ENCODE data around the gene GATAD2B. TPM values are rescaled to one million over a fixed set of nuclear protein-coding genes. Genes with fewer than 3 reads are reported as not detected.

GATAD2B gene
- total and polyA plus RNA-seq, 5 donors from 2014 or later = 2.9 to 81.5 (median 3.4) TPM

DNA sequence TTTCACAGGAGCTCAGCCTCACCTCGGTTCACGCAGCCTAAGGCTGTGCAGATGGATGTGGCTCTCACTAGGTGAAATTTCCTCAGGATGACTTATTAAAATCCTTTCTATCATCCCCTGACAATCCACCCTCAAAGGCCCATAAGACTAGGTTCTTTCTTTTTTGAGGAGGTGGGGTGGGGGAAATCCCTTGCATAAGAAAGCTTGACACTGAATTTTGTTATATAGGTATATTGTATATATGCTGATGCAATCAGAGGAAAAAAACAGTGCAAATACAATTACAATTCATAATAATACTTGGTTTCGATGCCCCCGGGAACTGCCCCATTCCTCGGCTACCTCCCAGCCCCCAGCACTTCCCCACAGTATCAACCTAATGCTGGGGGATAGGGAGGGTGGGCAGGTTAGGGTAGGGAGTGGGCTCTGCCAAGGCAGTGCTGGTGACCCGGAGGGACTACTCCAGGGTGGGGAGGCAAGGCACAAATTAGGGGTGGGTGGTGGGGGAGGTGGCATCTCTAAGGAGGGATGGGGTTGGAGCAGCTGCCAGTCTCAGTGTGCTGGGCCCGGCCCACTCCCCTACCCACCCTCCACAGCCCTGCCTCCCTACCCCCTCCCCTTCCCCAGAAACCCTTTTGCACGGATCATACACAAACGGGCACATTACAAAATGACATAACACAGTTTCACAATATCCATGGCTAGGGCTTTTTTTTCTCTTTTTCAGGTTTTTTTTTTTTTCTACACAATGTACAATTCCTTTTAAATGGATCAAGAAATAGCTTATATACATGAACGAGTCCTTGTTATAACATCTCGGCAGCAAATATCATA, 116.7 kb downstream of the GATAD2B start:
- Mint-ChIP-seq H3K27ac (peak overlapping the region in 2 of 3 donors; percentile 8 to 75), H3K27me3 (no peaks in the 10 kb centered on the region), H3K4me1 (peaks cover 0 to 23% (median 8%) of the 10 kb centered on the region in 4 donors), H3K9me3 (peaks cover 0 to 1% (median 0%) of the 10 kb centered on the region in 7 donors), H3K4me3 (no peak overlapping the region), H3K36me3 (peaks cover 33% of the 10 kb centered on the region)
- Histone ChIP-seq H3K4me1 (ENCODE audit: control insufficient read depth, insufficient read depth, low read length, poor library complexity, severe bottlenecking) (no peaks in the 10 kb centered on the region), H3K36me3 (ENCODE audit: control insufficient read depth, insufficient read depth, low read length) (peaks cover 36% of the 10 kb centered on the region), H3K27me3 (ENCODE audit: control insufficient read depth, insufficient read depth, low read length) (no peaks in the 10 kb centered on the region), H3K27ac (ENCODE audit: insufficient read depth, low read length, poor library complexity, severe bottlenecking) (no peak overlapping the region), H3K4me3 (ENCODE audit: low read depth, low read length) (no peak overlapping the region), H3K9me3 (ENCODE audit: control insufficient read depth in 2 of 2, low read length in 2 of 2) (no peaks in the 10 kb centered on the region)
- DNase-seq = no peak
- ATAC-seq (ENCODE audit: low read depth in 2 of 2) = no peak

DNA sequence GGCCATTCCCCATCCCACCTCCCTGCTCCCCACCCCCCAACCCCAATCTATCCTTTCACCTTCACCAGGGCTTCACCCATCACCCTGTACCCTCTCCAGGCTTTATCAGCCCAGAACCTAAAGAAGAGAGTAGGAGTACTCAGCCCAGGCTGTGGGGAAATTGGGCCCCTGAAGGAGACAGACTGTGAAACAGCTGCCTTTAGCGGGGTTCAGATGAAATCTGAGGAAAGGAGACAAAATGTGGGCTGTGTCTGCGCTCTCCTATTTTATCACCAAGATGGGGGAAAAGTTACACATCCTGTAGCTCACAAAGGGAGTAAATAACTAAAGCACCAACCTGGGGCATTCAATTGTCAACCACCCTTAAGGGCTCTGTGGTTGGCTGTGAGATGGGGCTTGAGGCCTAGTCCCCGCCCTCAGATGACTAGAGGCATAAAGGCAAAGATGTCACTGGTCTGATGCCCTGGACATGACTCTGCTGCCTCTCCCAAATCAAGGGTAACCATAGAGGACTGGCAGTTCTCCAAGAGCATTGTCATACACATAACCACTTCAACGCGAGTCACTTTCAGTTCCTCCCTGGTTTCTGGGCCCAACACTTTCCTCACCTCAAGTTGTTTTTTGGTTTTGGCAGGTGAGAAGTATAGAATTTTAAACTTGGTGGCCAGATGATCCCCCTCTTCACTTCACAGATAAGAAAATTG, 117.6 kb downstream of the GATAD2B start:
- Mint-ChIP-seq H3K9me3 (peaks cover 0 to 1% (median 0%) of the 10 kb centered on the region in 7 donors), H3K27ac (peak overlapping the region; percentile 8 to 84 (median 75)), H3K4me1 (peaks cover 0 to 23% (median 8%) of the 10 kb centered on the region in 4 donors), H3K36me3 (peaks cover 31% of the 10 kb centered on the region), H3K4me3 (no peak overlapping the region), H3K27me3 (no peaks in the 10 kb centered on the region)
- peak; percentile 71 to 77 for ATAC-seq (ENCODE audit: low read depth in 2 of 2)
- DNase-seq = peak in 2 of 3 donors; percentile 37 to 46
- H3K4me1 ChIP-seq (ENCODE audit: control insufficient read depth, insufficient read depth, low read length, poor library complexity, severe bottlenecking) = no peaks in the 10 kb centered on the region
- no peaks in the 10 kb centered on the region for H3K27me3 ChIP-seq (ENCODE audit: control insufficient read depth, insufficient read depth, low read length)
- peaks cover 29% of the 10 kb centered on the region for H3K36me3 ChIP-seq (ENCODE audit: control insufficient read depth, insufficient read depth, low read length)
- H3K4me3 ChIP-seq (ENCODE audit: low read depth, low read length) = no peak overlapping the region
- no peaks in the 10 kb centered on the region for H3K9me3 ChIP-seq (ENCODE audit: control insufficient read depth in 2 of 2, low read length in 2 of 2)
- no peak overlapping the region for H3K27ac ChIP-seq (ENCODE audit: insufficient read depth, low read length, poor library complexity, severe bottlenecking)

DNA sequence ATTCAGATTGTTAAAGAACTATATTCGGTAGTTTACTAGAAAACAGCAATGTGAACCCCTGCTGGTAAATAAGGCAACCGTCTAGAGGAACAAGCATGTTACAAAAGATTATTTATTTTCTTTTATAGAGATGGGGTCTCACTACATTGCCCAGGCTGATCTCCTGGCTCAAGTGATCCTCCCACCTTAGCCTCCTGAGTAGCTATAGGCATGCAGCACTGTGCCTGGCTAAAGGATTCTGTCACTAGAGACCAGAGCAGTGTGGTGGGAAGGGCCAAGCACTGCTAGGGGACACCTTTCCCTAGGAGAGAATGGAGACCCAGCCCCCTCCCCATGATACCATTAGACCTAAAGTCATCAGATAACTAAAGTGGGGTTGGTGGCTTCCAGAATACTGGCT, 118.7 kb downstream of the GATAD2B start:
- ATAC-seq (ENCODE audit: low read depth in 2 of 2) (no peak), DNase-seq (no peak)
- Mint-ChIP-seq H3K4me1 (peaks cover 0 to 23% (median 8%) of the 10 kb centered on the region in 4 donors), H3K36me3 (peaks cover 20% of the 10 kb centered on the region), H3K9me3 (peaks cover 0 to 1% (median 0%) of the 10 kb centered on the region in 7 donors), H3K27me3 (no peaks in the 10 kb centered on the region), H3K27ac (peak overlapping the region in 2 of 3 donors; percentile 42 to 55), H3K4me3 (no peak overlapping the region)
- no peaks in the 10 kb centered on the region for H3K4me1 ChIP-seq (ENCODE audit: control insufficient read depth, insufficient read depth, low read length, poor library complexity, severe bottlenecking)
- no peaks in the 10 kb centered on the region for H3K27me3 ChIP-seq (ENCODE audit: control insufficient read depth, insufficient read depth, low read length)
- no peaks in the 10 kb centered on the region for H3K9me3 ChIP-seq (ENCODE audit: control insufficient read depth in 2 of 2, low read length in 2 of 2)
- H3K27ac ChIP-seq (ENCODE audit: insufficient read depth, low read length, poor library complexity, severe bottlenecking) = no peak overlapping the region
- H3K4me3 ChIP-seq (ENCODE audit: low read depth, low read length) = no peak overlapping the region
- peaks cover 18% of the 10 kb centered on the region for H3K36me3 ChIP-seq (ENCODE audit: control insufficient read depth, insufficient read depth, low read length)

DNA sequence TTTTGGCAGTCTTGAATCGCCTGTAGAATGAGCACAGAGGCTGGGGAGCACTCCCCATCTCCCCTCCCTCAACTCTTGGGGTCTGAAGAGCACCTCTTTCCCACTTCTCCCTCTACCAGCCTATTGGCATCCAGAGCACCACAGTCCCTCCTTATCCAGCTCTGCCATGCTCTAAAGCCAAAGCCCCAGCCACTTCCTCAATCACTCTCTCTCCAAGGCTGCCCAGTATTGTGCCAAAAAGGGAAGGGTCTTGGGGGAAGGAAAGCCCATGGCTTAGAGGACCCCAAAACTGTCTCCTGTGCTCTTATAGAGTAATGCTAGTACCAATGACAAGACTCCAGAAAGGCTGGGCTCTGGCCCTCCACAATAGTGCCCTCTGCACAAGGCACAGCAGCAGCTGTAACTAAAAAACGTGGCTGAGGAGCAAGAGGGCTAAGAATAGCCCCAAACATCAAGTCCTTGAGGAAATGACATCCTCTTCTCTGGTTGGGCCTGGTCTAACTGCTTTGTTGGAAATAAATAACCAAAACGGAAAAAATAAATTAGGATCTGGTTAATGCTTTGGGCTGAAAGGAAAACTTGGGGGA, 119.2 kb downstream of the GATAD2B start:
- H3K27me3 ChIP-seq (ENCODE audit: control insufficient read depth, insufficient read depth, low read length) = no peaks in the 10 kb centered on the region
- DNase-seq = no peak
- H3K36me3 ChIP-seq (ENCODE audit: control insufficient read depth, insufficient read depth, low read length) = peaks cover 14% of the 10 kb centered on the region
- Mint-ChIP-seq H3K36me3 (peaks cover 17% of the 10 kb centered on the region), H3K27ac (peak overlapping the region in 1 of 3 donors; percentile 55), H3K27me3 (no peaks in the 10 kb centered on the region), H3K4me3 (no peak overlapping the region), H3K9me3 (peaks cover 0 to 1% (median 0%) of the 10 kb centered on the region in 7 donors), H3K4me1 (peaks cover 0 to 23% (median 8%) of the 10 kb centered on the region in 4 donors)
- H3K4me3 ChIP-seq (ENCODE audit: low read depth, low read length) = no peak overlapping the region
- H3K27ac ChIP-seq (ENCODE audit: insufficient read depth, low read length, poor library complexity, severe bottlenecking) = no peak overlapping the region
- no peaks in the 10 kb centered on the region for H3K4me1 ChIP-seq (ENCODE audit: control insufficient read depth, insufficient read depth, low read length, poor library complexity, severe bottlenecking)
- no peak for ATAC-seq (ENCODE audit: low read depth in 2 of 2)
- H3K9me3 ChIP-seq (ENCODE audit: control insufficient read depth in 2 of 2, low read length in 2 of 2) = no peaks in the 10 kb centered on the region

DNA sequence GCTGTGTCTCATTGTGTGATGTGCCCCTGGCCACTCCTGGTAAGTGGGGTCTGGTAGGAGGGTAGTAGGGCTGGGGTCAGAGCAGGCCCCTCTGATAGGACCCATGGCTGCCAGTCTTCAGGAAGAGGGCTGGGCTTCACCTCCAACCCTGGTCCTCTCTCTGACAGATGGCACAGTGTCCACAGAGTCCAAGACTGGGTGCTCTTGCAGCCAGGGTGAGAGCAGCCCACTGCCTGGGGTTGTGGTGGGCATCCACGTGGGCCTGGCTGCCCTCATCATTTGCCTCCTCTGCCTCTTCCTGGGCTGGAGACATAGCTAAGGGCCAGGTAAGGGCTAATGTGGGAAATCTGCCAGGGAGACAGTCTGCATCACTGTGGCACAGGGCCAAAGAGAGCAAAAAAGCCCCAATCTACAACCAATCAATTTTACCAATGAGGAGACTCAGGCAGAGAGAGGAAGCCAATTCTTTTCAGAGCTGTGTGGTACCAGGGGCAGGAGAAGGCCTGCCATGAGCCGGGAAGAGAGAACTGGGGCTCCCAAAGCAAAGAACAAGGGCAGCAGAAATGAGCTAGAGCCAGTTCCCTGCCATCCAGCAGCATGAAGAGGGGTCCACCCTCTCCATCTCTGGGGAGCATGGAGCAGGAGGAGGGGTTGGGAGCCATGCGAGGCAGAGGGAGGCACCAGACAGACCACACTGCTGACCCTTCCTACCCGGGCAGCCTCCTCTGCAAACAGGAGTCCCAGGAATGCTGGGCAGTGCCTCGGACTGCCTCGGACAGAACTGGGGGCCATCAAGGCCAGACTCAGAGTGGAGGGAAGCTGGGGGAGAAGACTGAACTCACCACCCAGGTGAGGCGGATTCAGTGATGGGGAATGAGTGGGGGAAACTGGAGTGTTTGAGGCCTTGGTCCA, 120.7 kb downstream of the GATAD2B start:
- Histone ChIP-seq H3K4me1 (ENCODE audit: control insufficient read depth, insufficient read depth, low read length, poor library complexity, severe bottlenecking) (no peaks in the 10 kb centered on the region), H3K36me3 (ENCODE audit: control insufficient read depth, insufficient read depth, low read length) (peaks cover 3% of the 10 kb centered on the region), H3K4me3 (ENCODE audit: low read depth, low read length) (no peak overlapping the region), H3K27ac (ENCODE audit: insufficient read depth, low read length, poor library complexity, severe bottlenecking) (no peak overlapping the region), H3K9me3 (ENCODE audit: control insufficient read depth in 2 of 2, low read length in 2 of 2) (no peaks in the 10 kb centered on the region), H3K27me3 (ENCODE audit: control insufficient read depth, insufficient read depth, low read length) (no peaks in the 10 kb centered on the region)
- Mint-ChIP-seq H3K27me3 (no peaks in the 10 kb centered on the region), H3K4me3 (no peak overlapping the region), H3K4me1 (peaks cover 3 to 25% (median 9%) of the 10 kb centered on the region in 4 donors), H3K27ac (peak overlapping the region; percentile 43 to 73 (median 71)), H3K36me3 (peaks cover 11% of the 10 kb centered on the region), H3K9me3 (peaks cover 0 to 1% (median 0%) of the 10 kb centered on the region in 7 donors)
- ATAC-seq (ENCODE audit: low read depth in 2 of 2) (no peak), DNase-seq (no peak)

DNA sequence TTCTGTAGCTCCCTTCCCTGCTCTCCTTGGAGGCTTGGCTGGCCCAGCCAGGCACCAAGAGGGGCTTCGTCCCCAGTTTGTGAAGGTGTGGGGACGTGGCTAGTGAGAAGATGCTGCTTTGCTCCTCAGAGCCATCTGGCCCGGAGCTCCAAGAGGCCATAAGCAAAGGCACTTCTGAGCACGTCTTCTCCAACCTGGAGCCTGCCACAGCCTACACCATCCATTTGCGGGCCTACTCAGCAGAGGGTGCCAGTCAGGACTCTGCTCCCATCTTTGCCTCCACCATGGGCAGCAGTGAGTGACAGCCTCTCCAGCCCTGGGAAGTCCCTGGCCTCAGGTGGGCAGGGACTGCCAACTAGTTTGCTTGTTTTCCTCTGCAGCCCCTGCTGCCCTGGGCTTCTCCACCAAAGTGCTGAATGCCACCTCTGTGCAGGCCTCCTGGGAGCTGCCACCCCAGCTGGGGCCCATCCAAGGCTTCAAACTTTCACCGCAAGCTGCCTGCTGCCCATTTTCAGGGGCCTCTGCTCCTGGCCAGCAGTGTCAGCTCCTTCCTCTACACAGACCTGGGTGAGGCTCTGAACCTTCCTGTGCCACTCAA, 121.6 kb downstream of the GATAD2B start:
- H3K27ac ChIP-seq (ENCODE audit: insufficient read depth, low read length, poor library complexity, severe bottlenecking) = no peak overlapping the region
- no peak overlapping the region for H3K4me3 ChIP-seq (ENCODE audit: low read depth, low read length)
- Mint-ChIP-seq H3K9me3 (peaks cover 0 to 1% (median 0%) of the 10 kb centered on the region in 7 donors), H3K27ac (peak overlapping the region in 2 of 3 donors; percentile 71 to 83), H3K36me3 (peaks cover 7% of the 10 kb centered on the region), H3K4me3 (no peak overlapping the region), H3K27me3 (no peaks in the 10 kb centered on the region), H3K4me1 (peaks cover 4 to 23% (median 10%) of the 10 kb centered on the region in 4 donors)
- H3K27me3 ChIP-seq (ENCODE audit: control insufficient read depth, insufficient read depth, low read length) = no peaks in the 10 kb centered on the region
- no peak for DNase-seq
- no peaks in the 10 kb centered on the region for H3K9me3 ChIP-seq (ENCODE audit: control insufficient read depth in 2 of 2, low read length in 2 of 2)
- no peaks in the 10 kb centered on the region for H3K36me3 ChIP-seq (ENCODE audit: control insufficient read depth, insufficient read depth, low read length)
- H3K4me1 ChIP-seq (ENCODE audit: control insufficient read depth, insufficient read depth, low read length, poor library complexity, severe bottlenecking) = no peaks in the 10 kb centered on the region
- ATAC-seq (ENCODE audit: low read depth in 2 of 2) = no peak
